Thoracic aorta (tissue), 2 donors: ENCODE results near the gene ST6GALNAC3. TPM values are rescaled to one million over a fixed set of nuclear protein-coding genes. Genes with fewer than 3 reads are reported as not detected.

Experiments
- ATAC-seq: fragments of 150-250 bp; one replicate; pipeline ENCODE4 v1.8.0; 2017; ENCODE audit warnings: low read depth; ENCODE audit not compliant: insufficient number of reproducible peaks, low FRiP score
- DNase-seq: peaks from one replicate; pipeline ENCODE4 v3.0.0-alpha.2; 2020; ENCODE audit warnings: low spot score
- H3K27ac ChIP-seq, 2 donors: fragments of 200-600 bp; sonication (generic); 1 replicate in 1 of 2; 2 replicates in 1 of 2; pipeline ENCODE4 v1.5.1; 2016; ENCODE audit warnings: mild to moderate bottlenecking in 2 of 2, moderate library complexity in 2 of 2
- H3K27me3 ChIP-seq: fragments of 200-600 bp; sonication (generic); replicated peaks from 2 replicates; pipeline ENCODE4 v1.6.0; 2016; ENCODE audit warnings: mild to moderate bottlenecking; ENCODE audit not compliant: insufficient read depth
- H3K36me3 ChIP-seq: fragments of 200-600 bp; sonication (generic); one replicate; pipeline ENCODE4 v1.5.1; 2016
- H3K4me1 ChIP-seq, 2 donors: fragments of 200-600 bp; sonication (generic); 1 replicate in 1 of 2; 2 replicates in 1 of 2; pipeline versions ENCODE4 v1.5.1 to v1.6.0; 2016; ENCODE audit warnings: low read depth in 2 of 2, mild to moderate bottlenecking in 1 of 2; ENCODE audit not compliant: control insufficient read depth in 1 of 2
- H3K4me3 ChIP-seq: fragments of 200-600 bp; sonication (generic); 2 replicates; pipeline ENCODE4 v1.5.1; 2016; ENCODE audit warnings: mild to moderate bottlenecking
- H3K9me3 ChIP-seq: fragments of 200-600 bp; sonication (generic); 2 replicates; pipeline ENCODE4 v1.5.1; 2016
- total RNA-seq, 2 donors: library from RNA; depleted of rRNA; stranded (reverse); fragments of >200 nt; gene quantifications; one replicate each; pipeline versions ENCODE4 v1.1.0 to v1.2.3, GENCODE V29; 2016
- TF ChIP-seq, protein P1 (sequence below): fragments of 200-600 bp; sonication (generic); IDR thresholded peaks from one replicate; pipeline ENCODE4 v1.5.1; 2019; ENCODE audit warnings: antibody characterized with exemption

The ST6GALNAC3 gene
- total RNA-seq, 2 donors from 2014 or later: 1.4 to 9.5 TPM

DNA sequence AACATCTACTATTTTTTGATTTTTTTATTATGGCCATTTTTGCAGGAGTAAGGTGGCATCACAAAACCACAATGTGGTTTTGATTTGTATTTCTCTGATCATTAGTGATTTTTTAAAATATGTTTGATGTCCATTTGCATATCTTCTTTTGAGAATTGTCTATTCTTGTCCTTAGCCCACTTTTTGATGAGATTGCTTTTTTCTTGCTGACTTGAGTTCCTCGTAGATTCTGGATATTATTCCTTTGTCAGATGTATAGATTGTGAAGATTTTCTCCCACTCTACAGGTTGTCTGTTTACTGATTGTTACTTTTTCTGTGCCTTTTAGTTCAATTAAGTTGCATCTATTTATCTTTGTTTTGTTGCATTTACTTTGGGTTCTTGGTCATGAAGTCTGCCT, 375.7 kb downstream of the ST6GALNAC3 start:
- no peak for DNase-seq

DNA sequence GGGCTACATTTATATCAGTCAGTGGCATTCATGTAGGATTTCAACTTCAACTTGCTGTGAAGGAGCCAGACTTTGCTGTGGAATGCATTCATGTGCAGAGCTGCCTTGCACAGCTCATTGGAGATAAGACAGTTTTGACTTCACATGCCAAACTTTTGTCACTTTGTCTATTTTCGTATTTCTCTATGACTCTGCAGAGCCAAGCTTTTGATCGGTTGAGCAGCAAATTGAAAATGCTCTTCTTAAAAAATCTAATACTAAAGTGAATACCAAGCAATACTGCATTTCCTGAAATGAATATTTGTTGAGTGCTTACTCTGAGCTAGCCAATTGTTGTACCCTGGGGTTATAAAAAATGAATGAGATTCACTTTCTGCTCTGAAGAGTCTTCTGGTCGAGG, 388.7 kb downstream of the ST6GALNAC3 start:
- Histone ChIP-seq H3K27me3 (no peaks in the 10 kb centered on the region), H3K9me3 (no peaks in the 10 kb centered on the region), H3K27ac (no peak overlapping the region), H3K4me1 (peaks cover 4 to 11% of the 10 kb centered on the region in 2 donors), H3K36me3 (no peaks in the 10 kb centered on the region), H3K4me3 (no peak overlapping the region)
- DNase-seq: no peak
- ATAC-seq: no peak
- TF ChIP-seq, protein P1, sequence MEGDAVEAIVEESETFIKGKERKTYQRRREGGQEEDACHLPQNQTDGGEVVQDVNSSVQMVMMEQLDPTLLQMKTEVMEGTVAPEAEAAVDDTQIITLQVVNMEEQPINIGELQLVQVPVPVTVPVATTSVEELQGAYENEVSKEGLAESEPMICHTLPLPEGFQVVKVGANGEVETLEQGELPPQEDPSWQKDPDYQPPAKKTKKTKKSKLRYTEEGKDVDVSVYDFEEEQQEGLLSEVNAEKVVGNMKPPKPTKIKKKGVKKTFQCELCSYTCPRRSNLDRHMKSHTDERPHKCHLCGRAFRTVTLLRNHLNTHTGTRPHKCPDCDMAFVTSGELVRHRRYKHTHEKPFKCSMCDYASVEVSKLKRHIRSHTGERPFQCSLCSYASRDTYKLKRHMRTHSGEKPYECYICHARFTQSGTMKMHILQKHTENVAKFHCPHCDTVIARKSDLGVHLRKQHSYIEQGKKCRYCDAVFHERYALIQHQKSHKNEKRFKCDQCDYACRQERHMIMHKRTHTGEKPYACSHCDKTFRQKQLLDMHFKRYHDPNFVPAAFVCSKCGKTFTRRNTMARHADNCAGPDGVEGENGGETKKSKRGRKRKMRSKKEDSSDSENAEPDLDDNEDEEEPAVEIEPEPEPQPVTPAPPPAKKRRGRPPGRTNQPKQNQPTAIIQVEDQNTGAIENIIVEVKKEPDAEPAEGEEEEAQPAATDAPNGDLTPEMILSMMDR: no peak

More for the DNA sequence above, 375.7 kb downstream of the ST6GALNAC3 start:
- no peak overlapping the region for H3K27ac ChIP-seq
- no peaks in the 10 kb centered on the region for H3K4me1 ChIP-seq
- TF ChIP-seq, protein P1: no peak
- H3K9me3 ChIP-seq: no peaks in the 10 kb centered on the region
- ATAC-seq: no peak
- no peak overlapping the region for H3K4me3 ChIP-seq
- no peaks in the 10 kb centered on the region for H3K27me3 ChIP-seq
- H3K36me3 ChIP-seq: no peaks in the 10 kb centered on the region

DNA sequence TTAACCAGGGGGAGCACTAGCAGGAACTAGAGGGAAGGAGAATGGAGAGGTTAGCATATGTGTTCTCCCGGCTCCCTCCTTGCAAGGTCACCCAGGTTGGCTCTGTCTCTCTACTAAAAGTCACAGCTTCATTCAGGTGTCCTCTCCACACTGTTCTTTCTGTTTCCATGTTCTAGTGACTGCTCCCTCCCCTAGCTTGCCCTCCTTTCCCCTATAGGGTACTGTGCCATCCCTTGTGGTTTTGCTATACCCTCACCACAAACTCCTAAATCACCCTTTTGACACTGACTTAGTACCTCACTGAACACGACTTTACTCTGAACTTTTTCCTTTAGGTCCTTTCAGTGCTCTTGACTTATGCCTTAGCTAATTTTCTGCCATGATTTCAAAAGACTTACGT, 389.3 kb downstream of the ST6GALNAC3 start:
- ATAC-seq (no peak), DNase-seq (no peak)
- TF ChIP-seq, protein P1: no peak
- peaks cover 4 to 11% of the 10 kb centered on the region in 2 donors for H3K4me1 ChIP-seq
- H3K4me3 ChIP-seq: no peak overlapping the region
- H3K36me3 ChIP-seq: no peaks in the 10 kb centered on the region
- no peaks in the 10 kb centered on the region for H3K9me3 ChIP-seq
- no peak overlapping the region for H3K27ac ChIP-seq
- H3K27me3 ChIP-seq: no peaks in the 10 kb centered on the region

GRCh38 chr1:76465030-76465429, 390.5 kb downstream of the ST6GALNAC3 start:
- ATAC-seq (no peak), DNase-seq (no peak)
- Histone ChIP-seq H3K27ac (no peak overlapping the region), H3K27me3 (no peaks in the 10 kb centered on the region), H3K36me3 (no peaks in the 10 kb centered on the region), H3K4me1 (peaks cover 4 to 11% of the 10 kb centered on the region in 2 donors), H3K9me3 (no peaks in the 10 kb centered on the region), H3K4me3 (no peak overlapping the region)
- TF ChIP-seq, protein P1: no peak

GRCh38 chr1:76470166-76470565, 395.6 kb downstream of the ST6GALNAC3 start:
- Histone ChIP-seq H3K4me1 (peaks cover 3 to 13% of the 10 kb centered on the region in 2 donors), H3K36me3 (no peaks in the 10 kb centered on the region), H3K27me3 (no peaks in the 10 kb centered on the region), H3K4me3 (no peak overlapping the region), H3K9me3 (no peaks in the 10 kb centered on the region), H3K27ac (no peak overlapping the region)
- DNase-seq (no peak), ATAC-seq (no peak)
- TF ChIP-seq, protein P1: no peak
